Jurkat, Clone E6-1 (cell line): ENCODE results near the gene HPD.
"Not testable (repeated sequence)": the region's sequence is repeated elsewhere in the genome, so short reads cannot be mapped to it uniquely, and the experiment has no call there.

Experiments
- DNase-seq: peaks from one replicate; pipeline ENCODE4 v3.0.0-alpha.2; 2011; ENCODE audit warnings: low read depth, low spot score
- H3K4me3 ChIP-seq: 2 replicates; pipeline ENCODE4 v1.5.1; 2011; ENCODE audit warnings: mild to moderate bottlenecking, low read length, control low read depth, moderate library complexity

Gene HPD

DNA sequence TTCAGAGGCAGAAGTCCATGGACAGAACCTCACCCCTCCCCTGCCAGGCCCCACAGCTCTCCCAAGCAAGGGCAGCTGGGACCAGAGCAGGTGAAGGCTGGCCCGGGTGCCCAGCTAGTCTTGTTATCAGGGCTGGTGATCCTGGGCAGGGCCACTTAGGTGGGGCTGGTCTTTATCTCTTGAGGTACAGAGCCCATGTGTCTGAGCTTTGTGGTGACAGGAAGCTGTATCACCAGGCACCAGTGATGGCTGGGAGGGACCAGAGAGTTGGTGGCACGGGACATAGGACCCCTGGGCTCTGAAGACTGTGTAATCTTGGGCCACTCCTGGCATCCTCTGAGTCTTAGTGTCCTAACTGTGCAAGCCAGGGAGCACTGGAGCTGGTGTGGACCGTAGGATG, 12.8 kb upstream of the HPD start:
- DNase-seq: no peak
- no peak overlapping the region for H3K4me3 ChIP-seq

GRCh38 chr12:121869229-121869628, 10.6 kb upstream of the HPD start:
- DNase-seq, H3K4me3 ChIP-seq: not testable (repeated sequence)

DNA sequence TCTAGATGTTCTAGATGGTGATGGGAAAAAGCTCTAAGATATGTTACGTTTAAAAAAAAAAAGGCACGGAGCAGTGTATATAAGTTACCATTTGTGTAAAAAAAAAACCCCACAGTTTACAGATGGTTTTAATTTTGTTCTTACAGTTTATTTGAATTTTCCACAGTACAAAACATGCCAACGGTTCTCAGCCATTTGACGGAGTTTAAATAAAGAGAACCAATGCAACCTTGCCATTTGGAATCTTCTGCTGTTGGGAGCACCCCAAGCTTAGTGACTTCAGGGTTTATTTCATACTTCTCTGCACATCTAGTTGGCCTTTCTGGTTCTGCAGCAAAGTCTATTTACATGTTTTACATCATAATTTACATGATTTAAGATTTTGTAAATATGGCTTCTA, 7.7 kb upstream of the HPD start:
- no peak for DNase-seq
- no peak overlapping the region for H3K4me3 ChIP-seq

- no peak for DNase-seq
- H3K4me3 ChIP-seq: no peak overlapping the region
Measured at GRCh38 chr12:121861636-121862254, 3.1 kb upstream of the HPD start.

DNA sequence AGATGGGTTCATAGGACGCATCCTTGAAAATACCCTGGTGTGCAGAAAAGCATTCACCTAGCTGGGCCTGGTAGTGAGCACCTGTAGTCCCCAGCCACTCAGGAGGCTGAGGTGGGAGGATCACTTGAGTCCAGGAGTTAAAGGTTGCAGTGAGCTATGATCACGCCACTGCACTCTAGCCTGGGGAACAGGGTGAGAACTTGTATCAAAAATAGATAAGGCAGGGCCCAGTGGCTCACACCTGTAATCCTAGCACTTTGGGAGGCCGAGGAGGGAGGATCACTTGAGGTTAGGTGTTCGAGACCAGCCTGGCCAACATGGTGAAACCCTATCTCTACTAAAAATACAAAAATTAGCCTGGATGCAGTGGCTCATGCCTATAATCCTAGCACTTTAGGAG, 2.0 kb upstream of the HPD start:
- DNase-seq, H3K4me3 ChIP-seq: not testable (repeated sequence)

- H3K4me3 ChIP-seq: no peak overlapping the region
- DNase-seq: no peak
Measured at GRCh38 chr12:121860257-121860656, 1.6 kb upstream of the HPD start.

- no peak overlapping the region for H3K4me3 ChIP-seq
- DNase-seq: no peak
Measured at GRCh38 chr12:121858318-121858661, 369 bp downstream of the HPD start.

GRCh38 chr12:121857322-121858246, 1.1 kb downstream of the HPD start:
- H3K4me3 ChIP-seq: no peak overlapping the region
- DNase-seq: no peak

GRCh38 chr12:121852392-121852791, 6.3 kb downstream of the HPD start:
- not testable (repeated sequence) for H3K4me3 ChIP-seq, DNase-seq

DNA sequence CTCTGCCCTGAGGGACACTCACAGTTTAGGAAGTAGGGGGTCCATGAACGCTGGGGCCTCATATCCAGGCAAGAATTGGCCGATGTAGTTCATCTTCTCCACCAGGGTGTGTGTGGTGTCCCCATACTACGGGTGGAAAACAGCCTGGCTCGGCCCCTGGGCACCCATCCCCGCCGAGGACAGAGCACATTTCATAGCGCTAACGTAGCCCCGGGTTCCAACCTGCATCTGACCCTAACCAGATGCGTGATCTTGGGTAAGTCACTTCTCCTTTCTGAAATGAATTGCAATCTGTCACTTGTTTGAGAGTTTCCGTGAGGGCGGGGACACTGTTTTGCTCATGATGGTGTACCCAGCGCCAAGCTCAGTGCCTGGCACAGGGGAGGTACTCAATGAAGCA, 9.0 kb downstream of the HPD start:
- no peak overlapping the region for H3K4me3 ChIP-seq
- DNase-seq: no peak

DNA sequence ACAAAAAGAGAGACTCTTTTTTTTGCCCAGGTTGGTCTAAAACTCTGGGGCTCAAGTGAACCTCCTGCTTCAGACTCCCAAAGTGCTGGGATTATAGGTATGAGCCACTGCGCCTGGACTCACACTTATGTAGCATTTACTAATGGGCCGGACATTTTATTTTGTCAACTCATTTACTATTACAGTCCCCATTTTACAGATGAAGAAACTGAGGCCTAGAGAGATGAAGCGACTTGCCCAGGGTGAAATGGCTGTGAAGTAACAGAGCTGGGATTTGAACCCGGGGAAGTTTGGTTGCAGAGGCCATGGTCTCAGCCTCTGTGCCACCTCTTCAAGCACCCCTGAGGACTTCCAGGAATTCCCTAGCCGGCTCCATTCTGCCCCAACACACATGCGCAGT, 9.4 kb downstream of the HPD start:
- H3K4me3 ChIP-seq: no peak overlapping the region
- DNase-seq: no peak

- no peak overlapping the region for H3K4me3 ChIP-seq
- no peak for DNase-seq
Measured at GRCh38 chr12:121845701-121846100, 13.0 kb downstream of the HPD start.

DNA sequence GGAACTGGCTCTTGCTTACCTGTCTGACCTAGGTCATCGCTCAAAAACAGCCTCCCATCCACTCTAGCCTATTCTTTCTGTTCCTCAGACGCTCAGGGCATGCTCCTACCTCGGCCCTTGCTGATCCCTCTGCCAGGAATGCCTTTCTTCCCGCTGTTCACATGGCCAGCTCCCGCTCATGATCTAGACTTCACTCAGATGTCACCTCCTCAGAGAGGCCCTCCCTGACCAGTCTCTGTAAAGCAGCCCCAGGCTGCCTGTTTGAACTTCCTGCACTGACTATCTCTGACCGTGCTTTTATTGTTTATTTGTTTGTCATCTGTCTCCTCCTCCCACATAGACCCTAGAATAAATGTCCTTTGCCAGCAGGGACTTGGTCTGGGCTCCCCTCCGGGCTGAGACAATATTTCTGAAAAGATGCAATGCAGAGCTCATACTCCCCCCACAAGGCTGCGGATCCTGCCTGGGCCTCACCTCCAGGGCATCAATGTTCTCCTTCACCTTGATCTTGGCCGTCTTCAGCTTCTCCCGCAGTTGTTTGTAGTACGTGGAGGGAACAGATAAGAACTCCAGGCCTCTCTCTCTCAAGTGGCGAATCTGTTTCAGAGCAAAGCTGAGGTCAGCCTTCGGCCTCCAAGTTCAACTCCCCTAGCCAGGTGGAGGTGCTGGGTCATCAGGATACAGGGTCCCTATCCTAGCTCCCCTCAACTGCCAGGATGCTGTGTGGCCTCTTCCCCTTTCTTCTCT, 15.2 kb downstream of the HPD start:
- H3K4me3 ChIP-seq: no peak overlapping the region
- no peak for DNase-seq

DNA sequence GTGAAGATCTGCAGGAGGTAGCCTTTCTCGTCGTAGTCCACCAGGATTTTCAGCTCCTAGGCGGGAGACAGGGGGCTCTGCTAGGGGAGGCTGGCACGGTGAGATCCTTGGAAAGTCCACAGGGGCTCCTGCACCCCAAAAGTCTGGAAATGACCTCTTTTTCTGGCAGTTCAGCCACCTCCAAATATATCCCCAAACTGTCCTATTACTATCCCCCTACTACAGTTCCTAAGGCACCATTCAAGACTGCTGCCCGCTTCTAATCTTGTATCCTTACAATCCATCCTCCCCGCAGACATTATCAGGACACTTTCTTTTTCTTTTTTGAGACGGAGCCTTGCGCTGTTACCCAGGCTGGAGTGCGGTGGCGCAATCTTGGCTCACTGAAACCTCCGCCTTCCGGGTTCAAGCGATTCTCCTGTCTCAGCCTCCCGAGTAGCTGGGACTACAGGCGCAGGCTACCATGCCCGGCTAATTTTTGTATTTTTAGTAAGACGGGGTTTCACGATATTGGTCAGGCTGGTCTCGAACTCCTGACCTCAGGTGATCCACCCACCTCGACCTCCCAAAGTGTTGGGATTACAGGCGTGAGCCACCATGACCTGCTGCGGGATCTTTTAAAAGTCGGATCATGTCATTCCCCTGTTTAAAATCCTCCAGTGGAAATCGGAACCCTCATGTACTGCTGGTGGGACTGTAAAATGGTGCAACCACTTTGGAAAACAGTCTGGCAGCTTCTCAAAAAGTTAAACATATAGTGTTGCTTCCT, 18.5 kb downstream of the HPD start:
- peak overlapping the region; percentile 82 for H3K4me3 ChIP-seq
- no peak for DNase-seq

DNA sequence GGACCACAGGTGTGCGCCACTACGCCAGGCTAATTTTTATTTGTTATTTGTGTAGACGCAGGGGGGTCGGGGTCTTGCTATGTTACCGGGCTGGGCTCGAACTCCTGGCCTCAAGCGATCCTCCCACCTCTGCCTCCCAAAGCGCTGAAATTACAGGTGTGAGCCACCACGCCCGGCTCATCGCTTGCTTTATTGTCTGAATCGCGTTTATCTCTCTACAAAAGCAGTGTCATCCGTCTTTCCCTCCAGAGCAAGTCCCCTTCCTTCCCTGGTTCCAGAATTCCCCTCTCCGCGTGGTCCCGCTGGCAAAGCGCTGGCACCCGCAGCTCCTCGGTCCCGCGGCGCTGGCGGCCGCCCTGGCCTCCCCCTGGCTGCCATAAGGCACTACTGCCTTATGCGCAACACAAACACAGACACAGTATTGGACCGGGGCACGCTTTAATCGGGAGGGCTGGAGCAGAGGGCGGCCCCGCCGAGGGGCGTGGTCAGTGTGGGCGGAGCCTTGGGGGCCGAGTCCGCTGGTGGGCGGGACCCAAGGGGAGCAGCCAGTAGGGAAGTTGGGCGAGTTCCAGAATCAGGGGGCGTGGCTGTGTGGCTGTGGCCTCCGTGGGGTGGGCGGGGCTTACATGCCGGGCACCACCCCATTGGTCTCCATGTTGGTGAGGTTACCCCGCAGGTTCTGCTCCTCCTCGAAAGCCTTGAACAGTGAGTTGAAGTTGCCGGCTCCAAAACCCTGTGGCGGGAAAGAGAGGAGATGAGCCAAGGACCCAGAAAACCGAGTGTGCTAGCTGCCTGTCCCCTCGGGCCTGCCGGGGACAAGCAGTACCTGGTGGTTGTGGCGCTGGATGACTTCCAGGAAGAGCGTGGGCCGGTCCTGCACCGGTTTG, 19.3 kb downstream of the HPD start:
- peak; percentile 94 for DNase-seq
- peak overlapping the region; percentile 82 for H3K4me3 ChIP-seq

DNA sequence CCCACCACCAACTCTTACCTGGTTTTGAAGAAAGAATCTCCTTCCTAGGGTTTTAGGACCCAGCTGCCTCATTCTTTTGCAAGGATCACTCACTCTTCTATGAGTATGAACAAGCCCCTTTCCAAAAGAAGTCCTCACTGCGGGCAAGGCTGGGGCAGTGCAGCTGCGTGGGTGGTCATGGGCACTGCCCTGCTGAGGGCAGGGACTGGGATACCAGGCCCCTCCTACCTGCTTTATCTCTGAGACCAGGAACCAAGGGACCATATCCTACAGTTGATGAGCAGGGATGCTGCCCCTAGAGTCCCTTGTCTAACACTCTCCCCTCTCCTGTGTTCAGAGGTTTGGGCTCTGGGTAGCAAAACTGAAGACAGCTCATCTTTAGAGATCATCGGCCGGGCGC, 20.5 kb downstream of the HPD start:
- DNase-seq: no peak
- no peak overlapping the region for H3K4me3 ChIP-seq

GRCh38 chr12:121837680-121838079, 21.0 kb downstream of the HPD start:
- no peak for DNase-seq
- H3K4me3 ChIP-seq: no peak overlapping the region

DNA sequence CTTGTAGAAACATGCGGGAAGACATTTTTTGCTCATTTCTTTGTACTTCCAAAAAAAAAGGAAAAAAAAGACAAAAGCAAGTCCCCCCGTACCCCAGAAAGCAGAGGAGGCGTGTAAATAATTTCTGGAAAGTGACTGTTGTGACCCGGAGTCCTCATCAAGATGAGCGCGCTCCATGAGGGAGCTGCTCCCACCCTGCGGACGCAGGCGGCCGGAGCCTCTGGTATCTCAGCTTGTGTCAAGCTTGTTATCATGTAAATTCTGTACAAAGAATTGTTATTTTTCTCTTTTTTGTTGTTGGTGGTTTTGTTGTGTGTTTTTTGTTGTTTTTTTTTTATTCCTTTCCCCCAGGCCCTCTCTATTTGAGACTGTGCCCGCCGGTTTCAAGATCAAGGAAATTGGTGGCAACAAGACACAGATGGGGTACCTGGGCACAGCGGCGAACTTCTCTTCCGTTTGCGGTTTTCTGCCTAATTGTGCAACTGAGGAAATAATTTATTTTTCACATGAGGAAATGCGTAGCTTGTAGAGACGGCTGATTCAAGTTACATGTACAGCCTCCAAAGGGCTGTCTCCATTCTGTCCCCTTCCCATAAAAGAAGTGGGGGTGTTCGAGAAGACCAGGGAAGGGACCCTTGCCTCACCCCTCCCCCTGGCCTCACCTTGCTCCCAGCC, 27.0 kb downstream of the HPD start:
- no peak for DNase-seq
- H3K4me3 ChIP-seq: no peak overlapping the region
